Osteoblast (primary cell): ENCODE measurements around the gene MTFR2. TPM values are rescaled to one million over a fixed set of nuclear protein-coding genes. Genes with fewer than 3 reads are reported as not detected.
A peak's percentile ranks its signal among the peaks of the same experiment; 100 is the strongest.

ENCODE experiments used
- DNase-seq: peaks from one replicate; pipeline ENCODE4 v3.0.0; 2011; ENCODE audit warnings: low spot score, mixed read lengths; ENCODE audit not compliant: insufficient read length; ENCODE audit errors: missing footprints
- H2AFZ ChIP-seq: 2 replicates; pipeline ENCODE4 v1.6.0; 2011; ENCODE audit warnings: mild to moderate bottlenecking, low read length
- H3K27ac ChIP-seq: 2 replicates; pipeline ENCODE4 v1.5.1; 2011; ENCODE audit warnings: mild to moderate bottlenecking, low read depth, low read length, moderate library complexity
- H3K27me3 ChIP-seq: 2 replicates; pipeline ENCODE4 v1.6.0; 2012; ENCODE audit warnings: mild to moderate bottlenecking, control low read depth, inconsistent platforms, low read length, moderate library complexity; ENCODE audit not compliant: insufficient read depth
- H3K36me3 ChIP-seq: 2 replicates; pipeline ENCODE4 v1.5.1; 2011; ENCODE audit warnings: mild to moderate bottlenecking, low read length, control low read depth, moderate library complexity; ENCODE audit not compliant: insufficient read depth
- H3K4me1 ChIP-seq: 2 replicates; pipeline ENCODE4 v1.5.1; 2011; ENCODE audit warnings: mild to moderate bottlenecking, low read length, control low read depth, moderate library complexity; ENCODE audit not compliant: insufficient read depth
- H3K4me2 ChIP-seq: 2 replicates; pipeline ENCODE4 v1.6.0; 2011; ENCODE audit warnings: mild to moderate bottlenecking, low read length; ENCODE audit not compliant: insufficient read depth
- H3K4me3 ChIP-seq: fragments of 200-600 bp; sonication (generic); 3 replicates; pipeline ENCODE4 v1.5.1; 2012; ENCODE audit warnings: mild to moderate bottlenecking, low read length, inconsistent platforms; ENCODE audit not compliant: insufficient read depth
- H3K79me2 ChIP-seq: 2 replicates; pipeline ENCODE4 v1.6.0; 2012; ENCODE audit warnings: mild to moderate bottlenecking, low read length, control low read depth, inconsistent platforms; ENCODE audit not compliant: insufficient read depth
- H3K9me3 ChIP-seq: 2 replicates; pipeline ENCODE4 v1.5.1; 2011; ENCODE audit warnings: low read depth, low read length, control low read depth
- H4K20me1 ChIP-seq: 2 replicates; pipeline ENCODE4 v1.6.0; 2012; ENCODE audit warnings: mild to moderate bottlenecking, low read length, control low read depth; ENCODE audit not compliant: insufficient read depth
- CTCF ChIP-seq: IDR thresholded peaks from 2 replicates; pipeline ENCODE4 v1.5.1; 2011; ENCODE audit warnings: mild to moderate bottlenecking, low read depth, low read length, moderate library complexity; ENCODE audit errors: extremely low read depth
- total RNA-seq: library from RNA; depleted of rRNA; stranded (reverse); fragments of >200 nt; gene quantifications from 2 replicates; pipeline ENCODE4 v1.2.3, GENCODE V29; 2012

MTFR2 gene
- 0.72 and 1.5 TPM in 2 replicates for total RNA-seq

GRCh38 chr6:136249811-136250685 is at the start of gene MTFR2:
MTFR2 (minus strand) TSS chr6:136250311; CDS start chr6:136249099, 1,212 bp downstream.
- Histone ChIP-seq H3K9me3 (no peaks in the 10 kb centered on the region), H3K79me2 (peaks cover 14% of the 10 kb centered on the region), H3K4me3 (peak within 1 kb of the TSS; percentile 90), H3K27ac (peak within 1 kb of the TSS; percentile 58), H4K20me1 (no peaks in the 10 kb centered on the region), H3K36me3 (no peaks in the 10 kb centered on the region), H3K27me3 (no peaks in the 10 kb centered on the region), H3K4me2 (peak within 1 kb of the TSS; percentile 97), H2AFZ (peak within 1 kb of the TSS; percentile 80), H3K4me1 (peaks cover 19% of the 10 kb centered on the region)
- no peak for TF ChIP-seq CTCF
- DNase-seq, result peak; percentile 94

GRCh38 chr6:136294621-136295020 is 44.5 kb upstream of the MTFR2 start:
- no peak overlapping the region for H3K27ac ChIP-seq
- no peak overlapping the region for H3K4me3 ChIP-seq
- no peaks in the 10 kb centered on the region for H3K36me3 ChIP-seq
- DNase-seq, result no peak
- no peaks in the 10 kb centered on the region for H4K20me1 ChIP-seq
- no peak for TF ChIP-seq CTCF
- H2AFZ ChIP-seq, result peak overlapping the region; percentile 17
- H3K4me2 ChIP-seq, result no peak overlapping the region
- peaks cover 14% of the 10 kb centered on the region for H3K4me1 ChIP-seq
- H3K9me3 ChIP-seq, result no peaks in the 10 kb centered on the region
- peaks cover 2% of the 10 kb centered on the region for H3K27me3 ChIP-seq
- no peaks in the 10 kb centered on the region for H3K79me2 ChIP-seq

GRCh38 chr6:136290410-136291010 is 40.4 kb upstream of the MTFR2 start:
- Histone ChIP-seq H3K4me1 (peaks cover 25% of the 10 kb centered on the region), H3K4me3 (peak overlapping the region; percentile 86), H3K9me3 (no peaks in the 10 kb centered on the region), H3K79me2 (peaks cover 40% of the 10 kb centered on the region), H4K20me1 (peaks cover 32% of the 10 kb centered on the region), H3K27me3 (no peaks in the 10 kb centered on the region), H3K27ac (peak overlapping the region; percentile 98), H3K4me2 (peak overlapping the region; percentile 99), H3K36me3 (no peaks in the 10 kb centered on the region), H2AFZ (peak overlapping the region; percentile 65)
- no peak for TF ChIP-seq CTCF
- DNase-seq, result peak; percentile 85
